Activated naive CD4-positive, alpha-beta T cell treated with anti-CD3 and anti-CD28 coated beads, Interleukin-2, amount 50 U/mL, for 72 hours (primary cell): ENCODE measurements around the gene TNC. TPM values are rescaled to one million over a fixed set of nuclear protein-coding genes. Genes with fewer than 3 reads are reported as not detected.
A peak's percentile ranks its signal among the peaks of the same experiment; 100 is the strongest.

ENCODE experiments used
- ATAC-seq, 2 donors: fragments of 150-1000 bp; cut with Tn5 transposase; 2 replicates each; pipeline ENCODE4 v1.10.0; 2021; ENCODE audit warnings: mild to moderate bottlenecking in 2 of 2, moderate library complexity in 2 of 2
- DNase-seq, 2 donors: peaks; one replicate each; pipeline ENCODE4 v3.0.0; 2021 to 2022; ENCODE audit warnings: low spot score in 2 of 2
- H3K27ac Mint-ChIP-seq, 2 donors: one replicate each; pipeline ENCODE4 v1.8.0; 2022; ENCODE audit warnings: mild to moderate bottlenecking in 2 of 2, mixed read lengths in 2 of 2
- H3K36me3 Mint-ChIP-seq, 2 donors: one replicate each; pipeline ENCODE4 v1.8.0; 2022; ENCODE audit warnings: mixed read lengths in 2 of 2
- H3K9me3 Mint-ChIP-seq, 2 donors: one replicate each; pipeline ENCODE4 v1.8.0; 2022; ENCODE audit warnings: mixed read lengths in 2 of 2
- total RNA-seq, 2 donors: library from RNA; stranded (reverse); gene quantifications; one replicate each; pipeline ENCODE4 v1.2.3, GENCODE V29; 2022

TNC gene
- total RNA-seq, 2 donors from 2014 or later = not detected

DNA sequence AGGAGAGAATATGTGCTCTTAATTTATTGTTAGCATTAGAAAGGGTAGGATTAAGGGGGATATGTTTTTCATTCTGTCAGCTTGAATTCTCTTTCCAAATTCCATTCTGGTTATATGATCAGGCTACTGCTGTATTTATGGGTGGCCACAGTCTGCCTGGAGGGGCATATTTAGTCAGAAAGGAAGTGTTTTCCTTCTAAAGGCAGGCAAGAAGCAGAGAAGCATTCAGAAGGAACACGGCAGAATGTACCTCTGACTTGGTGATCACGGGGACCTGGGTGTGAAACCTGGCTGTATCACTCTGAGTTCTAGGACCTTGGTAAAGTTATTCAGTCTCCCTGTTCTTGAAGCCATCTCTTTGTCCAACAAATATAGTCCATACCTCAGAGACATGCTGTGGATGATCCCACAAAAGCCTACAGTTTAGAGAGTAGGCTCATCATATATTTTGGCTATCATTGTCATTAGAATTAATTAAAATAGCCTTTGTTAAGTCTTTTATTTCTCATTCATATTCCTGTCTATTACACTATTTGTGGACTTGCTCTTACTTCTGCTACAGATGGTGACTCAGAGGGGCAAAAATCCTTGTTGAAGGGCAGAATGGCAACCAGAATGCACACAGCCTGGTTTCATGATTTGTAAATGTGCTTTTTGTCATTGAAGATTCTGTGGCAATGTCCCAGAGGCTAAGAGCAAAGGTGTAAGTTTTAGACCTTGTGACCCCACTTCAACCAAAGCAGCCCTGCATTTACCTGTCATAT, 2.7 kb downstream of the TNC start:
- DNase-seq (no peak), ATAC-seq (no peak)
- Mint-ChIP-seq H3K27ac (no peak overlapping the region), H3K36me3 (no peaks in the 10 kb centered on the region), H3K9me3 (no peaks in the 10 kb centered on the region)

DNA sequence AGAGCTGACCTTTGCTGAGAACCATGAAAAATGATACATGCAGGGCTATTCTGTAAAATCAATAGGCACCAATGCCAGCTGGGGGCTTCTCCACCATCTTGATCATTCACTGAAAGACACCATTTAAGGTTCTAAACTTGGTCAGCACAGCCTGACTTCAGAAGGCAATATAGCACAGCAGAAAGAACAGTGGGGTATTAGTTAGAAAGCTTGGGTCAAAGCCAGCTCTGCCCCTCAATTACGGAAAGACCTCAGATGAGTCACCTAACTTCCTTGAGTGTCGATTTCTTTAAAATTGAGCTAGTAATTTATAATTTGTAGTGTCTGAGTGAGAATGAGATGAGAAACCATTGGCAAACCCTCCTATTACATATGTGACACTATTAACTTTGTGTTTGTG, 3.4 kb downstream of the TNC start:
- no peak overlapping the region for H3K27ac Mint-ChIP-seq
- no peaks in the 10 kb centered on the region for H3K36me3 Mint-ChIP-seq
- DNase-seq (no peak), ATAC-seq (no peak)
- H3K9me3 Mint-ChIP-seq = no peaks in the 10 kb centered on the region

DNA sequence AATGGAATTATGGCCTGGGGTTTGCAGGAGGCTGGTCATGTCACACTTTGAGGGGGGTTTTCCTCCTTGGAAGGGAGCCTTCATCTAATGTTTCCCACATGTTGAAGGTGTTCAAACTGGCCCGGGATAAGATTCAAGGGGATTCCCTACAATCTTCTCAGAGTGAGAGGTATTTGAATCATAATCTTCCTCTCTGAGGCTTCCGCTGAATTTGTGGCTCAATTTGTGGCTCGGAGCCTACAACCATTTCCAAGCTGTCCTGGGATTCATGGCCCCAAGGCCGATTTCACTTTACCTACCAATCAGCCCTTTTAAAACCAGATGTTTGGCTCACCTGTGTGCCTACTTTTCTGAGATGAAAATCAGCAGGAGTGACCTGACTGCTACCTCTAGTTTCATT, 3.9 kb downstream of the TNC start:
- Mint-ChIP-seq H3K9me3 (no peaks in the 10 kb centered on the region), H3K36me3 (no peaks in the 10 kb centered on the region), H3K27ac (no peak overlapping the region)
- DNase-seq (no peak), ATAC-seq (no peak)

DNA sequence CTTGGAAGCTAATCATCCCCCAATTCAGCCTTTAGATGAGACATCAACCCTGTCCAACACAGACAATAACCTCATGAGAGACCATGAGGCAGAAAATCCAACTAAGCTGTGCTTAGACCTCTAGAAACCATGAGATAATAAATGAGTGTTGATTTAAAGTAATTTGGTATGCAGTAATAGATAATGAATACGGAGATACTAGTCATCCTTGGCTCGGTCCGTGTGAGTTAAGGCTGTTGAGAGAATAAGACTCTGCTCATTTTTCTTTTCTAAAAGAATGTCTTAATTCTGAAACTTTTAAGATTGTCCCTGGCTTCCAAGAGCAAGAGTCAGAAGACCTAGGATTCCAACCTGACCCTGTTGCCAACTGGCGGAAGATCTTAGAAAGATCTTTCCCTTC, 6.1 kb downstream of the TNC start:
- Mint-ChIP-seq H3K36me3 (no peaks in the 10 kb centered on the region), H3K9me3 (no peaks in the 10 kb centered on the region), H3K27ac (no peak overlapping the region)
- ATAC-seq = no peak
- no peak for DNase-seq

DNA sequence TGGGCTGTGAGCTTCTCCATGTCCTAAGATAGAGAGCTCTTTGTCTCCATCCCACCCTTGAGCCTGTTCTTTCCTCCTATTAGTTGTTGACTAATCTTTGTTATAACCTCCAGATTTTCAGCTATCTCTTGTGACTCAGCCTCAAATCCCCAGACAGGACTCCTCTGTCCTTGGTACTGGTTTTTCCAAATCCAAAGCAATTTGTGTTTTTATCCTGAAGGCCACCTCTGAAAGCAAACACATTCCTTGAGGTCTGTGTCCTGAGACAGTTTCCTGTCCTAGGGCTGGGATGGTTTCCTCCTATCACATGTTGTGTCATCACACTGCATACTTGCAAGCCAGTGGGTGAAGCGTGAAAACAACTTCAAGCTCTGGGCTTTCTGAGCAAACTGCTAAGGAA, 8.5 kb downstream of the TNC start:
- Mint-ChIP-seq H3K9me3 (no peaks in the 10 kb centered on the region), H3K36me3 (no peaks in the 10 kb centered on the region), H3K27ac (no peak overlapping the region)
- no peak for ATAC-seq
- DNase-seq = no peak

DNA sequence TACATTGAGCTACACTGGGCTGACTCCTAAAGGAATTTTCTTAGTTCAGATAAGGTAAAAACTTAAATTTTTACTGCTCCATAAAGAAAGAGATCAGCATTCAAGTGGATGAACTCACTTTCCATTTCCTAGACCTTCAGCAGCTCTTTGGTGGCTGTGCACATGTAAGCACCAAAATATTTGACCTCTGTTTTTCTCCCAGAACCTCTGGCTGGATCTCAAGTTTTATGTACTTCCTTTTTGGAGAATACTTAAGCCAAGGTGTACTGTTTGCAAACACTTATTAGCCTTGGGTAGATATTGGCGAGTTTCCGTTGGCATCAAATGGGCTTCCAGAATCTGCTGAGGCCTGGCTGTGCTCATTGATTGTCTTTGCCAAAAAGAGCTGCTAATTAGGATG, 10.3 kb downstream of the TNC start:
- Mint-ChIP-seq H3K27ac (no peak overlapping the region), H3K36me3 (no peaks in the 10 kb centered on the region), H3K9me3 (no peaks in the 10 kb centered on the region)
- DNase-seq (no peak), ATAC-seq (no peak)

DNA sequence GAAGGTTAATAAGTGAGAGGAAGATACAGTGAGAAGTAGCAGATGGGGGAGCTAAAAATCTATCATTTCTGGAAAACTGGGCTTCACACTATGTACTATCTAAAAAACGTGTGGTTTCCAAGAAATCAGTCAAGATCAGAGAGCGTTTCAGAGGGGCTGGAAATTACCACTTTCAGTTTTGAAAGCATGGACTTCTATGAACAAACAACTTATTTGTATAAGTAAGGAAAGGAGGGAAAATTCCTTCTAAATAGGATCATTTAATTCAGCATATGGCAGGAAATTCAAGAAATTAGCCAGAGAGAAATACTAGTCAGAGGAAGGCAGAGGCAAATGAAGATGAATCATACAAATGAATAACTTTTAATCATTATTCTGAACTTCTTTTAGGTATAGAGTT, 11.3 kb downstream of the TNC start:
- ATAC-seq = no peak
- H3K27ac Mint-ChIP-seq = no peak overlapping the region
- no peaks in the 10 kb centered on the region for H3K36me3 Mint-ChIP-seq

DNA sequence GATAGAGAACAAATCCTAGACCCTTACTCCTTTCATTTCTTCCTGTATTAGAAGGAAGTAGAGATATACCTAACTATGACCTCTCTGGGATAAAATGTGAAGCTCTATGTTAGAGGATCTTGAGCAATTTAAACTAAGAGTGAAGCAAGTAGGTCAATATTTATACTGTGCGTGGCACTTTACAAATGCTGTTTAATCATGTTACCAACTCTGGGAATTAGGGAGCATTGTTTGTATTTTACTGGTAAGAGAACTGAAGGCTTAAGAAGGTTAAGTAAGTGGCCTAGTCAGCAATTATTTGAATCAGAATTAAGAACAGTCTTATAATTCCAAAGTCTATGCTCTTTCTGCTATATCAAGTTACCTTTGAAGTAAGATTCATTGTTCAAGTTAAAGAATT, 12.0 kb downstream of the TNC start:
- Mint-ChIP-seq H3K9me3 (no peaks in the 10 kb centered on the region), H3K27ac (no peak overlapping the region), H3K36me3 (no peaks in the 10 kb centered on the region)
- DNase-seq (no peak), ATAC-seq (no peak)

More for the DNA sequence above, 11.3 kb downstream of the TNC start:
- no peak for DNase-seq
- no peaks in the 10 kb centered on the region for H3K9me3 Mint-ChIP-seq

DNA sequence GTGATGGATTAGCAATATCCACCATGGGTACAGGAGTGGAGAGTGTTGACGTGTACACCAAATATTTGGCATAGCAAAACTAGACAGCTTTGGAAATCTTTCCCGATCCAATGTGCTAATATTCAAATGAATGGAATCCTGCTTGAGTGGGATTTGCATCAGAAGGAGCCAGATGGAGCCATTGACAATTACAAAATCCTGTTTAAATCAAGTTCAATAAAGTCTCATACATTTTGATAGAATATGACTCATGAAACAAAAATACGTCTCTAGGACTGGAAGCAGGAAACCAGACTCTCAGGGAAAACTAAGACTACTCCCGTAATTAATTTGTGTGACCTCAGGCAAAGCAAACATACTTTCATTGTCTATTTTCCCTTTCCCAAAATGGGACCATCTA, 13.0 kb downstream of the TNC start:
- DNase-seq (no peak), ATAC-seq (no peak)
- Mint-ChIP-seq H3K36me3 (no peaks in the 10 kb centered on the region), H3K9me3 (no peaks in the 10 kb centered on the region), H3K27ac (no peak overlapping the region)

DNA sequence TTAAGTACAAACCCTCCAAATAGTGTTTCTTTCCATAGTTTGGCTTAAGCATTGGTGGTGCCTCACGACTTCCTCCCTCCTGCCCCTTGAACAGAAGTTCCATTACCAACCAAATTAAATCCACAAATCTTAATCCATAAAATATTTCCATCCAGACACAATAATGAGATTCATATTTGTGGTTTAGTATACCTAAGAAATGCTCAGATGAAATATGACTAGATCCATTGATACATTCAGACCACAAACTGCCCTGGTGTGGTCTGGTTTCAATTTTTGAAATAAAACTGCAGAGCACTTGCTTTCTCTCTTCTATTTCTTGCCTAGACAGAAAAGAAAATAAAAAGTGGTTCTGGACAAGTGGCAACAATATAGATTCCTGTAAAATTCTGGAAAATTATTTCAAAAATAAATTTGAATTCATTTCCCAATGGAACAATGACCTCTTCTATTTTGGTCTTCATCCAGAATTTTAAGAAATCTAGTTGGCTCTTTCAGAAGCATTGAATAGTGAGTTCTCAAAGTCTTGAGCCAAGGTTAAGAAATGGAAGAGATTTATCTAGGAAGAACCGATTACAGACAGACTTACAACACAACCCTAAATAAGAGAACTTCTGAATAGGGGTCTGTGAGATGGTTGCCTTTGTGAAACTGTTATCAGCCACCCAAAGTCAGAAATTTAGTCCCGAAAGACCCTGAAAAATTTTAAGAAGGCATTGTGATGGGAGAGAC, 14.0 kb downstream of the TNC start:
- H3K36me3 Mint-ChIP-seq = no peaks in the 10 kb centered on the region
- H3K9me3 Mint-ChIP-seq = no peaks in the 10 kb centered on the region
- DNase-seq = no peak
- ATAC-seq = no peak
- H3K27ac Mint-ChIP-seq = peak overlapping the region in 1 of 2 donors; percentile 9

DNA sequence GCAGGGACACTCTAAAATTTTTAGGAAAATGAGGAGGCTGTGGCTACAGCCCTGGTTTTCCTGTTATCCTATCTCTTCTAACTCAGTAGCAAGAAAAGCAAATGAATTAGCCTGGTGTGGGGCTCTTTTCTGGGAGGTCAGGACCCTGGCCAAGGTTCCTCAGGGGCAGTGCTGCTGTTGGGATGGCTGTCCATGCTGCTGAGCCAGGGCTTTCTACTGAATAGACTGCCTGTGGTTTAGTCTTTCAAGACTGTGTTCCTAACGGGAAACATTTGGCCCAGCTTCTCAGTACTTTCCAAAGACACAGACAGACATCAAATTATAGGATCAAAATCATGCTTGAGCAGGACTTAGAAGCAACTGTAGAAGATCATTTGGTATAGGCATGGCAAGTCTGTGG, 18.1 kb downstream of the TNC start:
- H3K9me3 Mint-ChIP-seq = no peaks in the 10 kb centered on the region
- DNase-seq = no peak
- H3K27ac Mint-ChIP-seq = no peak overlapping the region
- no peaks in the 10 kb centered on the region for H3K36me3 Mint-ChIP-seq
- ATAC-seq = no peak

DNA sequence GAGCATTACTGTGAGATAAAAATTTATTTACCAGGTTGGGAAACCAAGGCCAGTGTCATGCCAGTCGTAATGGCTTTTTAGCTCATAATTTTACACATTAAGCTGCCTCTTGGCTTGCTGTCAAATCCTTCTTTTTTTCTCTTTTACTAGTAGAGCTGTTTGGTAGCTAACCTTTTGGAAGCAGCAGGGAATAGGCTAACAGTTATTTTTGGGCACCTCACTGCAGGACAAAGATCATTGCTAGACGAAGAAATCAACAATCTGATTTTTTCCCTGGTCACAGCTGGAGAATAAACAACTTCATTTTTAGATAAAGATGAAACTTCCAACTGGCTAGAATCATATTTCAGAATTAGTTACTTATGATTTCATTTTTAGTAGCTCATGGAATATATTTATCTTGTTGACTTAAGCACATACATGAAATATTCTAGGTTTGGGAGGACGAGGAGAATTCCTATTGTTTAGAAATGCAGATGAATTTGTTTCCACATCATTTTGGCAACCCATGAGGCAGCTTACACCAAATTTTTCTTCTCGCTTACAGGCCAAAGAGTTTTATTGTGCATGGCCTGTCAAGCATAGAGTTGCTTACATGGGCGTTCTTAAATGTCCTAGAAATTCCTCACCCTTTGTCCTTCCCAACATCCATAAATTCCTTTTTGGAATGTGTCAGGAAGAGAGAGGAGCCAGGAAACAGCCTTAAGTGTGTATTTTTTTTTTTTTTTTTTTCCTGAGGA, 19.6 kb downstream of the TNC start:
- peaks cover 0 to 5% of the 10 kb centered on the region in 2 donors for H3K36me3 Mint-ChIP-seq
- DNase-seq = no peak
- no peak for ATAC-seq
- H3K9me3 Mint-ChIP-seq = peaks cover 0 to 3% of the 10 kb centered on the region in 2 donors
- no peak overlapping the region for H3K27ac Mint-ChIP-seq

DNA sequence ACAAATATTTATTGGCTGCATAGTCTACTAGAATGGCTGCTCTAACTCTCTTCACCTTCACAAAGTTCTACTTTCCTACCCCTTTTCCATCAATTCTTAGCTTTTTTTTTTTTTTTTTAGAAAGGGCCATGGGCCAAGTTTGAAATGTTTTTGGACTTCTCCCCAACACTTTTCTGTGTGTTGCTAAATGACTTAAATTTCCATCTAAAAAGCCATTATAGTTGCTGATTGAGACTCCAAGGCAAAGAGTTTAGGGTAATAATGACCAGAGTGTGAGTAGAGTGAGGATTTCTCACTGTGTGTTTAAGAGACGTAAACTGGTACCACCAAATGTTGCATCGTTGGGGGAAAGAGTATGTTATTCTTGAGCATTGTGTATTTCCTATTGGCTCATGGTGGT, 24.4 kb downstream of the TNC start:
- ATAC-seq (no peak), DNase-seq (no peak)
- H3K36me3 Mint-ChIP-seq = peaks cover 0 to 5% of the 10 kb centered on the region in 2 donors
- peaks cover 0 to 3% of the 10 kb centered on the region in 2 donors for H3K9me3 Mint-ChIP-seq
- no peak overlapping the region for H3K27ac Mint-ChIP-seq

DNA sequence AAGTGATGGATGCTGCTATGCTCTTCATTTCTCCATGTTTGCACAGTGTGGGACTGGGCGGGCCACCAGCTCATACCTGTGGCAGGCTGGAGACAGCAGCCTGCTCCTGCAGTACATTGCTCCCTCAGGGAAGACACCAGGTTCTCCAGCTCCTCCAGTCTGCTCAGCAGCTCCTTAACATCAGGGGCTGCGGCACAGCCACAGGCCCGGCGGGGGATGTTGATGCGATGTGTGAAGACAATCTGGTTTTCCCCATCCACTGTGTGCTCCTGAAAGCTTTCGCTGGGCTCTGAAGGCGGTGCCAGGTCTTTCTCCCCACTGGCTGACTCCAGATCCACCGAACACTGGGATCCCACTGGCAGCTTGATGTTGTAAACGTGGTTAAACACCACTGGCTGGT, 27.5 kb downstream of the TNC start:
- peaks cover 0 to 5% of the 10 kb centered on the region in 2 donors for H3K36me3 Mint-ChIP-seq
- DNase-seq (no peak), ATAC-seq (no peak)
- no peak overlapping the region for H3K27ac Mint-ChIP-seq
- peaks cover 0 to 3% of the 10 kb centered on the region in 2 donors for H3K9me3 Mint-ChIP-seq

DNA sequence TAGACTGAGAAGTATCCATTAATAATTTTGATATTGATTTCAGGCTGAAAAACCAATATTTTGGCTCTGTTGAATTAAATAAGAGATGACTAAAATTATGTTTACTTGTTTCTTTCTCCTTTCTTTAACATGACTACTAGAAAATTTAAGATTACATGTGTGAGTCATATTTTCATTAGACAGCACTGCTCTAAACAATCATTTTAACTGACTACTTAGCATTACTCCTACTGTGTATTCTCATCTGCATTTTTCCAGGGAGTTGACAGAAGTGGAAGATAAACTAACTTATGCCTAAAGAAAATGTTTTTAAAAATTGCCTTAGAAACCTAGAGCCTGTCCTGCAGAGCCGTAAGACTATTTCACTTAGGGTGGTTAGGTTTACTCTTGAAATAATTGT, 29.1 kb downstream of the TNC start:
- Mint-ChIP-seq H3K9me3 (no peaks in the 10 kb centered on the region), H3K36me3 (no peaks in the 10 kb centered on the region), H3K27ac (no peak overlapping the region)
- no peak for ATAC-seq
- no peak for DNase-seq

DNA sequence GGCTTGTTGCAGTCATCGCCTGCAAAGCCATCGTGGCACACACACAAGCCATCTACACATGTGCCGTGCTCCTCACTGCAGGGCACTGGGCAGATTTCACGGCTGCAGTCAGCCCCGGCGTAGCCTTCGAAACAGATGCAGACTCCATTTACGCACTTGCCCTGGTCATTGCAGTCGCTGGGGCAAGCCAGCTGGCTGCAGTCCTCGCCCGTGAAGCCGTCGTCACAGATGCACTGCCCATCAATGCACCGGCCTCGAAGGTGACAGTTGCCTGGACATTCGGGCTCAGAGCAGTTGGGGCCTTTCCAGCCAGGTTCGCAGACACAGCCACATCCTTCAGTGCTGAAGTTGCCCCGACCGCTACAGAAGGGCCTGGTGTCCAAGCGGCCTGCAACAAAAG, 31.1 kb downstream of the TNC start:
- Mint-ChIP-seq H3K27ac (no peak overlapping the region), H3K9me3 (no peaks in the 10 kb centered on the region), H3K36me3 (no peaks in the 10 kb centered on the region)
- no peak for DNase-seq
- ATAC-seq = no peak

DNA sequence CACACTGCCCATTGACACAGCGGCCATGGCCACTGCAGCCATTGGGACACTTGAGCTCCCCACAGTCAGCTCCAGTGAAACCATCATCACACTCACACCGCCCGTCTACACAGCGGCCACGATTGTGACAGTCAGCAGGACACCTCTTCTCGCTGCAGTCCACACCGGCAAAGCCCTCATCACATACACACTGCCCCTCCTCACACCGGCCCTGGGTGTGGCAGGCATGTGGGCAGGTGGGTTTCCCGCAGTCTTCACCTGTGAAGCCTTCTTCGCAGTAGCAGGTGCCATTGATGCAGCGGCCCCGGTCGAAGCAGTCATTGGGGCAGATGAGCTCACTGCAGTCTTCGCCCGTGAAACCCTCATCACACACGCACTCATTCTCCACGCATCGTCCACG, 31.5 kb downstream of the TNC start:
- Mint-ChIP-seq H3K27ac (no peak overlapping the region), H3K36me3 (no peaks in the 10 kb centered on the region), H3K9me3 (no peaks in the 10 kb centered on the region)
- ATAC-seq (no peak), DNase-seq (no peak)
